CD14-positive monocyte (primary cell): ENCODE measurements around the gene PDCD4. TPM values are rescaled to one million over a fixed set of nuclear protein-coding genes. Genes with fewer than 3 reads are reported as not detected.
A peak's percentile ranks its signal among the peaks of the same experiment; 100 is the strongest.

Experiments used
- DNase-seq, 3 donors: peaks; one replicate each; pipeline ENCODE4 v3.0.0-alpha.2; 2011 to 2022
- H2AFZ ChIP-seq: 2 replicates; pipeline ENCODE4 v1.6.0; 2012; ENCODE audit warnings: mild to moderate bottlenecking, low read depth, low read length, inconsistent platforms; ENCODE audit not compliant: insufficient read depth, poor library complexity, severe bottlenecking
- H3K27ac ChIP-seq, 2 donors: 1 replicate in 1 of 2; 2 replicates in 1 of 2; pipeline ENCODE4 v1.5.1; 2012 to 2013; ENCODE audit warnings: low read length in 2 of 2, control low read depth in 1 of 2, inconsistent platforms in 1 of 2, low read depth in 1 of 2, mild to moderate bottlenecking in 1 of 2
- H3K27me3 ChIP-seq, 2 donors: one replicate each; pipeline versions ENCODE4 v1.6.0 to v1.6.1; 2011 to 2013; ENCODE audit warnings: low read length in 2 of 2; ENCODE audit not compliant: control insufficient read depth in 2 of 2, insufficient read depth in 2 of 2
- H3K36me3 ChIP-seq, 2 donors: replicated peaks in 1 of 2; 1 replicate in 1 of 2; 2 replicates in 1 of 2; pipeline versions ENCODE4 v1.5.1 to v1.6.1; 2012 to 2013; ENCODE audit warnings: low read length in 2 of 2, control low read depth in 1 of 2, inconsistent platforms in 1 of 2, mild to moderate bottlenecking in 1 of 2; ENCODE audit not compliant: insufficient read depth in 2 of 2, control insufficient read depth in 1 of 2
- H3K4me1 ChIP-seq, 2 donors: 1 replicate in 1 of 2; 2 replicates in 1 of 2; pipeline versions ENCODE4 v1.5.1 to v1.6.1; 2012 to 2013; ENCODE audit warnings: low read length in 2 of 2, control low read depth in 1 of 2, inconsistent platforms in 1 of 2, mild to moderate bottlenecking in 1 of 2, moderate library complexity in 1 of 2; ENCODE audit not compliant: insufficient read depth in 2 of 2, control insufficient read depth in 1 of 2
- H3K4me2 ChIP-seq: replicated peaks from 2 replicates; pipeline ENCODE3; 2012; ENCODE audit warnings: low read length, moderate library complexity, mild to moderate bottlenecking; ENCODE audit not compliant: poor library complexity, severe bottlenecking; ENCODE audit errors: extremely low read depth
- H3K4me3 ChIP-seq, 3 experiments: fragments of 200-600 bp in 1 of 3; sonication (generic) in 1 of 3; replicated peaks in 1 of 3; 1 replicate in 2 of 3; 2 replicates in 1 of 3; pipeline ENCODE4 v1.5.1; 2011 to 2013; ENCODE audit warnings: low read length in 3 of 3, mild to moderate bottlenecking in 3 of 3, control low read depth in 2 of 3, low read depth in 2 of 3, inconsistent platforms in 1 of 3, moderate library complexity in 1 of 3
- H3K79me2 ChIP-seq: 2 replicates; pipeline ENCODE4 v1.6.0; 2012; ENCODE audit warnings: mild to moderate bottlenecking, control low read depth, inconsistent platforms, low read length, moderate library complexity; ENCODE audit not compliant: insufficient read depth
- H3K9ac ChIP-seq: 2 replicates; pipeline ENCODE4 v1.6.0; 2017; ENCODE audit warnings: low read length, mild to moderate bottlenecking; ENCODE audit not compliant: insufficient read depth, poor library complexity, severe bottlenecking
- H3K9me3 ChIP-seq, 2 donors: replicated peaks in 1 of 2; 1 replicate in 1 of 2; 2 replicates in 1 of 2; pipeline versions ENCODE4 v1.5.1 to v1.6.1; 2012 to 2013; ENCODE audit warnings: low read length in 2 of 2, control low read depth in 1 of 2; ENCODE audit not compliant: control insufficient read depth in 1 of 2, insufficient read depth in 1 of 2
- H4K20me1 ChIP-seq: 2 replicates; pipeline ENCODE4 v1.6.0; 2012; ENCODE audit warnings: mild to moderate bottlenecking, low read length, control low read depth, moderate library complexity; ENCODE audit not compliant: insufficient read depth
- H3K27ac Mint-ChIP-seq, 7 donors: one replicate each; pipeline ENCODE4 v1.8.0; 2020; ENCODE audit warnings: mild to moderate bottlenecking in 7 of 7, mixed read lengths in 7 of 7, moderate library complexity in 6 of 7, inconsistent platforms in 2 of 7
- H3K27me3 Mint-ChIP-seq, 3 donors: one replicate each; pipeline ENCODE4 v1.8.0; 2021 to 2022; ENCODE audit warnings: low read depth in 3 of 3, mild to moderate bottlenecking in 3 of 3, mixed read lengths in 3 of 3, moderate library complexity in 3 of 3, inconsistent platforms in 1 of 3
- H3K36me3 Mint-ChIP-seq, 2 donors: one replicate each; pipeline ENCODE4 v1.8.0; 2020; ENCODE audit warnings: mixed read lengths in 2 of 2, inconsistent platforms in 1 of 2, mild to moderate bottlenecking in 1 of 2
- H3K4me1 Mint-ChIP-seq: one replicate; pipeline ENCODE4 v1.8.0; 2020; ENCODE audit warnings: mild to moderate bottlenecking, mixed read lengths
- H3K4me3 Mint-ChIP-seq, 2 donors: one replicate each; pipeline ENCODE4 v1.8.0; 2020; ENCODE audit warnings: mild to moderate bottlenecking in 2 of 2, mixed read lengths in 2 of 2, moderate library complexity in 1 of 2
- H3K9me3 Mint-ChIP-seq, 7 donors: one replicate each; pipeline ENCODE4 v1.8.0; 2020 to 2022; ENCODE audit warnings: mixed read lengths in 7 of 7, mild to moderate bottlenecking in 6 of 7, moderate library complexity in 6 of 7, inconsistent platforms in 2 of 7
- CTCF ChIP-seq: fragments of 200-600 bp; IDR thresholded peaks from one replicate; pipeline ENCODE4 v1.8.0; 2022; ENCODE audit warnings: antibody characterized with exemption, mild to moderate bottlenecking
- WGBS: methylation state at CpG from one replicate; pipeline ENCODE4 v1.1.5; 2013; ENCODE audit warnings: missing lambda C conversion rate; ENCODE audit not compliant: insufficient coverage; 5-methylcytosine and 5-hydroxymethylcytosine counted together
- intact Hi-C, 2 donors: fragments of 100-400 bp; cut with micrococcal nuclease; formaldehyde crosslinking; loops; one replicate each; pipeline versions ENCODE4 v1.15.0 to v1.15.1; 2023
- polyA plus RNA-seq, 3 donors: library from polyadenylated mRNA; depleted of rRNA in 1 of 3; unstranded in 2 of 3; stranded (reverse) in 1 of 3; fragments of 300-500 nt in 2 of 3; fragments of >200 nt in 1 of 3; fragmentation: Illumina TruSeq in 2 of 3; gene quantifications; 1 replicate in 2 of 3; 2 replicates in 1 of 3; pipeline ENCODE4 v1.2.3, GENCODE V29; 2012 to 2021

PDCD4 gene
- polyA plus RNA-seq, 3 donors = 39.8 to 53.4 (median 48.6) TPM

GRCh38 chr10:110919971-110920881, 48.5 kb downstream of the PDCD4 start:
- 0% methylated on average over 31 of the region's 44 CpGs for WGBS
- peaks cover 53% of the 10 kb centered on the region for H4K20me1 ChIP-seq
- H3K4me2 ChIP-seq = peak overlapping the region; percentile 78
- peak; percentile 50 to 67 (median 60) for DNase-seq
- peak overlapping the region; percentile 81 to 98 (median 91) for H3K4me3 ChIP-seq
- peak overlapping the region; percentile 76 for H3K9ac ChIP-seq
- intact Hi-C loops = loop anchor here (5.0 kb wide), 2 partner anchors 48 to 618 kb away; partner anchors contain the start of genes PDCD4 (in 2 of the 2) and SMNDC1 (in 1 of the 2)
- H3K27ac ChIP-seq = peak overlapping the region; percentile 92 to 94
- Mint-ChIP-seq H3K4me3 (peak overlapping the region; percentile 94 to 96), H3K36me3 (peaks cover 8 to 17% of the 10 kb centered on the region in 2 donors), H3K27me3 (no peaks in the 10 kb centered on the region), H3K4me1 (peaks cover 43% of the 10 kb centered on the region), H3K27ac (peak overlapping the region; percentile 94 to 100 (median 96)), H3K9me3 (no peaks in the 10 kb centered on the region)
- H3K4me1 ChIP-seq = peaks cover 16 to 33% of the 10 kb centered on the region in 2 donors
- no peaks in the 10 kb centered on the region for H3K27me3 ChIP-seq
- H3K36me3 ChIP-seq = peaks cover 0 to 14% of the 10 kb centered on the region in 2 donors
- peak overlapping the region; percentile 30 for H2AFZ ChIP-seq
- H3K9me3 ChIP-seq = no peaks in the 10 kb centered on the region
- H3K79me2 ChIP-seq = peaks cover 76% of the 10 kb centered on the region
- TF ChIP-seq CTCF = no peak

GRCh38 chr10:110923856-110924493, 52.2 kb downstream of the PDCD4 start:
- H3K9me3 Mint-ChIP-seq = no peaks in the 10 kb centered on the region
- intact Hi-C loops = loop anchor here in 1 of 2 donors (5.0 kb wide), 1 partner anchor 52 kb away; the partner anchor contains the start of gene PDCD4
- Histone ChIP-seq H3K27ac (peak overlapping the region in 1 of 2 donors; percentile 14), H3K36me3 (no peaks in the 10 kb centered on the region), H3K9me3 (no peaks in the 10 kb centered on the region), H3K79me2 (peaks cover 95% of the 10 kb centered on the region), H3K4me1 (peaks cover 9 to 24% of the 10 kb centered on the region in 2 donors), H3K27me3 (no peaks in the 10 kb centered on the region), H3K4me3 (no peak overlapping the region), H3K9ac (no peak overlapping the region), H2AFZ (no peak overlapping the region), H4K20me1 (peaks cover 84% of the 10 kb centered on the region), H3K4me2 (no peak overlapping the region)
- H3K27ac Mint-ChIP-seq = peak overlapping the region in 2 of 7 donors; percentile 11 to 41
- WGBS = 100% methylated on average over 1 of the region's 2 CpGs
- peaks cover 0 to 9% of the 10 kb centered on the region in 2 donors for H3K36me3 Mint-ChIP-seq
- no peak for TF ChIP-seq CTCF
- no peak overlapping the region for H3K4me3 Mint-ChIP-seq
- no peak for DNase-seq
- H3K4me1 Mint-ChIP-seq = peaks cover 52% of the 10 kb centered on the region
- no peaks in the 10 kb centered on the region for H3K27me3 Mint-ChIP-seq
